Measurements from ENCODE around the gene NKX1-2.
A peak's percentile ranks its signal among the peaks of the same experiment; 100 is the strongest.
"Not testable (repeated sequence)": the region's sequence is repeated elsewhere in the genome, so short reads cannot be mapped to it uniquely, and the experiment has no call there.

Gene NKX1-2

DNA sequence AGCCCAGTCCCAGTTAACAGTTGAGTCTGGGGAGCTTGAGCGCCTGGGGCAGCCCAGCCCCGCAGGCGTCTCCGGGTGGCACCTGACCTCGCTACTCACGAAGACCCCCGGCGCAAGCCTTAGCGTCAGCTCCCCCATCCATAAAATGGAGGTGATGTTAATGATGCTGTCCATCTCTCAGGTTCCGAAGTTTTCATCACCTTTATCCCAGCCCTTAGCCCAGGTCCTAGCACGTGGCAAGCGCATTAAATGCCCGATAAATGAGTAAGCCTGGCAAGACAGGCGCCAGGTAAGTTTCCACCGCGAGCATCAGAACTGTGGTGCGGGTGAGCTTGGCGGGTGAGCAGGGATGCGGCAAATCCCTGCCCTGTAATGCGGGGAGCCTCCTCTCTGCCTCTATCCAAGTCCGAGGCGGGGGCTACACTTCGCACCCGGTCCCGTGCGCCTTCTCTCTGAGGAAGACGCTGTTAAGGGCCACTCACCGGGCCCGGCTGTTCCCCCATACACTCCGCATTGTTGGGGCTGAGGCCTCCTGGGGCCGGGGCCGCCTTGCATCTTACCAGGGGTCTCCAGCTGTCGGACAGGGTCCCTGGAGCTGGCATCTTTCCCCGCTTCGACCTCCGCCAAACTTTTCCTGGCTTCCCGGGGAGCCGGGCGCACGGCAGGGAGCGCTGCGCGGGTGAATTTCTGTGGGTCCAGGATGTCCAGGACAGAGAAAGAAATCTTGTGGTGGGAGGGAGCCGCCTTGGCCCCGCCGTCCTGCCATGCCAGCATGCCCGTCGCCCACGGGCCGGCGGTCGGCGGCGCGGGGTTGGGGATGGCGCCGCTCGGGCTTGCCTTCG, 444 bp downstream of the NKX1-2 start:
- no peak for DNase-seq (ENCODE audit: low read depth)

DNA sequence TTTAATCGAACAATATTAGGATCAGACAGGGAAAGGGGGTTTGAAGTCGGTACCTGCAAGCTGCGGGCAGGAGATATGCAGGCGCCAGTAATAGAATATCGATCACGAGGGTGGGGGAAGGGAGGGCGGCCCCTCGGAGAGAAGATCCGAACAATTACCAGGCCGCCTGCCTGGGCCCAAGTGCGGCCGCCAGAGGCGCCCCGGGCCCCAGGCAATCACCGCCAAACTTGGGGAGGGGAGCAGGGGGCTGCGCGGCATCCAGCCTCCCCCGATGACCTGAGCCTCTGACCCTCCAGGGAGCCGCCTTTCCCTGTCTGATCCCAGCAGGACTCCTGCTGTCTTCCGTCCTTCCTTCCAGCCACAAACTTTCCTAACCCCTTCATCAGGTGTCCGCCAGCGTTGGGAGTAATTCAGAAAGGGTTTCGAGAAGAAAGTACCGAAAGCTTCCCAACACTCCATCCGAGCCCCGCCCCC, 1.1 kb downstream of the NKX1-2 start:
- DNase-seq (ENCODE audit: low read depth), result no peak

DNA sequence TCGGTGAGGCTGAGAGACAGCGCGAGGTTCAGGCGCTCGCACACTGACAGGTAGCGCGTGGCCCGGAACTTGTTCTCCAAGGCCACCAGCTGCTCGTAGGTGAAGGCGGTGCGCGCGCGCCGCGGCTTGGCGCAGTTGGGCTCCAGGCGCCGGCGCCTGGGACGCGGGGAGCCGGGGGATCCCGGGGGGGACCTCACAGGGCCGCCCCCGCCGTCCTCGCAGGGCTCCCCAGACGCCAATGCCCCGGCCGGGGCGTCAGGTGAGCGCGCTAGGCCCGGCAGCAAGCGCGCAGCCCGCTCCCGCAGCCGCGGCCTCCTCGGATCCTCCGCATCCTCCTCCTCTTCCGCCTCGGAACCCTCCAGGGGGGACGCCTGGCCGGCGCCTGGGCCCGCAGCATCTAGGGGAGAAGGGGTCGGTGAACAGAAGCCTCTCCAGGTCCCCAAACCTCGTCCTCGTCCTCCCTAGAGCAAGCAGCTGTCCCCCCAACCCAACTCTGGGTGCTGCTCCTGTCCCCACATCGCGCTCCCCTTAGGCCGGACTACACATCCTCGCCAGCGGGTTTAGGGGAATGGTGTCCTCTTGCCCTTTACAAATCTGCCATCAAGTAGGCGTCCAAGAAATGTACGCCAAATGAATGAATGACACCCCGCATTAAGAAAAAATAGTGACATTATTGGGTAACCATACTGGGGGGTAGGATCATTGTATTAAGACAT, 1.9 kb downstream of the NKX1-2 start:
- DNase-seq (ENCODE audit: low read depth), result no peak

DNA sequence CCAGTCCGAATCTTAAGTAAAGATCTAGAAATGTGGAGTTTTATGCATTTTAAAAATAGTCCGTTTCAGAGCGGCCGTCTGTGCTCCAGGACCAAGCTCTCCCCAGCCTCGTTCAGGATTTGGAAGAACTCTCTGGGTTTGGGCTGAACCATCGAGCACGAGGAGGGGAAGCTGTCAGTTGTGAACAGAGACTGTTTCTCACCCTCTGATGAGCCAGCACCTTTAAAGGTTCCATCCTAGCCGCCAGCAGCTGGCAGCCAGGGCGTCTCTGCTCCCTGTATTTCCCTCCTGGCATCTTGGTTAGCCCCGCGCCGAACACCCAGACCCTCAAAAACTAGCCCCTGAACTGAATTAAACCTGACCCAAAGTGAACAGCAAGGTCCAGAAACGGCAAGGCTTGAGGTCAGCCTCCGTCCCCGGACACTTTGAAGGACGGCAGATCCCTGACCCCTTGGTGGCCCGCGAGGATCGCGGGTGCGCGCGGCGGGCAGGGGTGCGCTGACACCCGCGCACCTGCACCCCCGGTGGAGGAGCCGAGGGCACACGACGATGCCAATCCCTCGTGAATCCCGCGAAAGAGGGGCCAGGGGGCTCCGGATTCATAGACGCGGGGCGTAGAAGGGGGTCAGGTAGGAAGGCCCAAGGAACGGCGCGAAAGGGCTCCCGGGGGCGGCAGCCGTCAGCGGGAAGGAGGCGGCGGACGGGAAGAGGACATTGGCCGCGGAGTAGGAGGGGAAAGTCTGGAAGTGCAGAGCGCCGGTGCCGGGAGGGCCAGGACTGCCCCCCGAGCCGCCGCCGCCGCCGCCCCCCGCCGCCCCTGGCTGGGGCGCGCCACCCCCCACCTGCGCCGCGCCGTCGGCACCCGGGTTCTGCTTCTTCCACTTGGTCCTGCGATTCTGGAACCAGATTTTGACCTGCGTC, 2.7 kb downstream of the NKX1-2 start:
- no peak for DNase-seq (ENCODE audit: low read depth)

DNA sequence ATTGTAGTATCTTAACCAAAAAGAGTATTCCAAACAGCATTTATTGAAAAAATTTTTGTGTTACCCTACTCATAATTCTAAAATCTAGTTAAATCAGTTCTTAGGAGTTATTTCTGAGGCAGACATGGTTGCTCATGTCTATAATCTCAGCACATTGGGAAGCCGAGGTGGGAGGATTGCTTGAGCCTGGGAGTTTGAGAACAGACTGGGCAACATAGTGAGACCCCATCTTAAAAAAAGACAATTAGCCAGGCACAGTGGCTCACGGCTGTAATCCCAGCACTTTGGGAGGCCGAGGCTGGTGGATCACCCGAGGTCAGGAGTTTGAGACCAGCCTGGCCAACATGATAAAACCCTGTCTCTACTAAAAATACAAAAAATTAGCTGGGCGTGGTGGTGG, 8.1 kb downstream of the NKX1-2 start:
- DNase-seq (ENCODE audit: low read depth), result not testable (repeated sequence)

DNA sequence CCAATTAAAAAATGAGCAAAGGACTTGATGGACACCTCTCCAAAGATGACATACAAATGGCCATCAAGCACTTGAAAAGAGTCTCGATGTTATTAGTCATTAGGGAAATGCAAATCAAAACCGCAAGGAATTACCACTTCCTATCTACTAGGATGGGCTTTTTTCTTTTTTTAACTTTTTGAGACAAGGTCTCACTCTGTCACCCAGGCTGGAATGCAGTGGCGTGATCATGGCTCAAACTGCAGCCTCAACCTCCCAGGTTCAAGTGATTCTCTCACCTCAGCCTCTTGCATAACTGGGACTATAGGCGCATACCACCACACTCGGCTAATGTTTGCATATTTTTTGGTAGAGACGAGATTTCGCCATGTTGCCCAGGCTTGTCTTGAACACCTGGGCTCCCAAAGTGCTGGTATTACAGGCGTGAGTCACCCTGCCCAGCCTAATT, 13.6 kb downstream of the NKX1-2 start:
- DNase-seq (ENCODE audit: low read depth), result no peak

DNA sequence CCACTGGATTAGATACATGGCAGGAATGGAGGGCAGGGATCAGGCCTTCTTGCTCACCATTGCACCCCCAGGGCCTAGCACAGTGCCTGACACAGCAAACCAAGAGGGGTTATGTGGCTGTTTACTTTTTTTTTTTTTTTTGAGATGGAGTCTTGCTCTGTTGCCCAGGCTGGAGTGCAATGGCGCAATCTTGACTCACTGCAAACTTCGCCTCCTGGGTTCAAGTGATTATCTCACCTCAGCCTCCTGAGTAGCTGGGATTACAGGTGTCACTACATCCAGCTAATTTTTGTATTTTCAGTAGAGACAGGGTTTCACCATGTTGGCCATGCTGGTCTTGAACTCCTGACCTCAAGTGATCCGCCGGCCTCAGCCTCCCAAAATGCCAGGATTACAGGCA, 14.2 kb downstream of the NKX1-2 start:
- DNase-seq (ENCODE audit: low read depth), result not testable (repeated sequence)

DNA sequence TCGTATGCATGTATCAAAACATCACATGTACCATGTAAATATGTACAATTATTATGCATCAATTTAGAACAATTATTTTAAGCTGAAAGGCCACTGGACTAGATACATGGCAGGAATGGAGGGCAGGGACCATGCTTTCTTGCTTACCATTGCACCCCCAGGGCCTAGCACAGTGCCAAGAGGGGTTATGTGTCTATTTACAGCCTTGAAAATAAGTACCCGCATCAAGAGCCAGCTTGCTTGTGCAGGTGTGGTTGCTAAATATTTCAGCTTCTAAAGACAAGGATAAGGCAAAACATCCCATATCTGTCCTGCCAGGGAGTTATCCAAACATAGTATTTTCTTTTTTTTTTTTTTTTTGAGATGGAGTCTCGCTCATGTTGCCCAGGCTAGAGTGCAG, 16.4 kb downstream of the NKX1-2 start:
- no peak for DNase-seq (ENCODE audit: low read depth)

DNA sequence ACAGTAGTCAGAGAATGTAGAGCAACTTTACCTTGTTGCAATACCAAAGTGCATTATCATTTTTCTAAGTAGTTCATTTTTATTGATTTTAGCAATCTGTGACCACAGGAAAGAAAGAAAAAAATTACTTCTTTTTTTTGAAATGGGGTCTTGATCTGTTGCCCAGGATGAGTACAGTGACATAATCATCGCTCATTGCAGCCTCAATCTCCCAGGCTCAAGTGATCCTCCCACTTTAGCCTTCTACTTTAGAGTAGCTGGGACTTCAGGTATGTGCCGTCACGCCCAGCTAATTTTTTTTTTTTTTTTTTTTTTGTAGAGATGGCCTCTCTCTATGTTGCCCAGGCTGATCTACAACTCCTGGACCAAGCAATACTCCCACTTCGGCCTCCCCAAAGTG, 19.8 kb downstream of the NKX1-2 start:
- DNase-seq (ENCODE audit: low read depth), result no peak

DNA sequence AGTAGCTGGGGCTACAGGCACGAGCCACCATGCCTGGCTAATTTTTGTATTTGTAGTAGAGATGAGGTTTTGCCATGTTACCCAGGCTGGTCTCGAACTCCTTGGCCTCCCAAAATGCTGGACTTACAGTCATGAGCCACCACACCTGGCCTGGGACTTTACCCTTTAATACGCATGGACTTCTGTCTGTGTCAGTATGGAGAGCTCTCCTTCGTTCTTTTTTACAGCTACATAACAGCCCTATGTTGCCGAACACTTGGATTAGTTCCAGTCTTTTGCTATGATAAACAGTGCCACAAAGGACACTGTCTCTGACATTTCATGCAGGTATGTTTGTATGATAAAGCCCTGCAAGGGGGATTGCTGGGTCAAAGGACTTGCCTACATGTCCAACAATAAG, 20.3 kb downstream of the NKX1-2 start:
- DNase-seq (ENCODE audit: low read depth), result no peak

DNA sequence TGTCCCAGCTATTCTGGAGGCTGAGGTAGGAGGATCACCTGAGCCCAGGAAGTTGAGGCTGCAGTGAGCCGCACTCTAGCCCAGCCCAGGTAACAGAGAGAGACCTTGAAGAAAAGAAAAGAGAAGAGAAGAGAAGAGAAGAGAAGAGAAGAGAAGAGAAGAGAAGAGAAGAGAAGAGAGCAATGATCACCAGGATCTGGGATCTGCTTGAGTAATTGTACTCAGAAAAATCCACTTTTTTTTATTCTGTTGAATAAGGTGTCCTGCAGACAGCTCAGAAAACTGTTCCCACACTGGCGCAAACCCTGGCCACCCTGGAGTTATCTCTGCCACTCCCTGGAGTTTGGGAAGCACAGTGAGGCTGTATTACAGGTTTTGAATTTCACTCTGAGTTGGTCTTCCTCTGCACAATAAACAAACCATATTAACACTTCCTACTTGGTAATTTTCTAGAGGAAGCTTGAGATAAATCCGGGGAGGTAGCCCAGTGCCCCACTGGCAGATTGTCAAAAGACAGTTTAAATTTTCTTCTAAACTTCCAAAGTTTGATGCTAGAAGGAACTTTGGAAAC, 21.5 kb downstream of the NKX1-2 start:
- no peak for DNase-seq (ENCODE audit: low read depth)

DNA sequence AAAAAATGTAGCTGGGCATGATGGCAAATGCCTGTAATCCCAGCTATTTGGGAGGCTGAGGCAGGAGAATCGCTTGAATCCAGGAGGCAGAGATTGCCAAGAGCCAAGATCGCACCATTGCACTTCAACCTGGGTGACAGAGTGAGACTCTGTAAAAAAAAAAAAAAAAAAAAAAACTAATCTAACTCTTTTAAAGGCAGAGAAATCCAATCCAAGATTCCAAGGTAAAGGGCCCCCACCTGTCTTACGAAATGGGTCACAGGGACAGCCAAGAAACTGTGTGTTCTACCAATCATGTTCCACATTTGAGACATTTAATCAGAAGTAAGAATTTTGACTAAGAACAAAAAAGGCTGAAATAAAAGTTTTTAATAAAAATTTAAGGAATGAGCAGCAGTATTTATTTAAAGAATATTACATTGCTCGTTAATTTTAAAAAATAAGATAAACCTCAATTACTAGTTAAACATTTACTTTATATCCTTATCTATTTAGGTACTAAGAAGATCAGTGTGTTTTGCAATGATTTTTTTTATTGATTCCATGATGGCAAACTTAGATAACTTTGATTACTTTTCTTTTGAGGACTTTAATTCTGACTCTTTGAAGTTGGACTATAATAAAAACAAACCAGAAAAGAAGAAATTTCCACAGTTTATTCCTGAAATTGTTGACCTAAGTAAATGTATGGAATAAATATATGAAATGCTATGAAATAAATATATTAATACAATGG, 24.4 kb downstream of the NKX1-2 start:
- no peak for DNase-seq (ENCODE audit: low read depth)

DNA sequence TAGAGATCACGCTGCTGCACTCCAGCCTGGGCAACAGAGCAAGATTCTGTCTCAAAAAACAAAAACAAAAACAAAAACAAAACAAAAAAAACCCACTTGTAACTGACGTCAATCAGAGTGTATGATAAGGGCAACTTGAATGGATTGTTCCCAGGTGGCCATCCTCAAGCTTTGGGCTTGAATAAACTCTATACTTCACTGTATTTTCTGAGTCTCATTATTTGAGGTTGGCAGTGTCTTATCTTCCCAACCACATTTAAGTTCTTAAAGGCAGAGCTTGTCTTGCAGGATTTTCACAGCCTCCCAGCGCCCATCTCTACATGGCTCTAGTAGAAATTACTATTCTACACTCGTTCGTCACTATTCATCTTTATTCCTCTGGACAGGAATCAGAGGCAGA, 26.0 kb downstream of the NKX1-2 start:
- no peak for DNase-seq (ENCODE audit: low read depth)

DNA sequence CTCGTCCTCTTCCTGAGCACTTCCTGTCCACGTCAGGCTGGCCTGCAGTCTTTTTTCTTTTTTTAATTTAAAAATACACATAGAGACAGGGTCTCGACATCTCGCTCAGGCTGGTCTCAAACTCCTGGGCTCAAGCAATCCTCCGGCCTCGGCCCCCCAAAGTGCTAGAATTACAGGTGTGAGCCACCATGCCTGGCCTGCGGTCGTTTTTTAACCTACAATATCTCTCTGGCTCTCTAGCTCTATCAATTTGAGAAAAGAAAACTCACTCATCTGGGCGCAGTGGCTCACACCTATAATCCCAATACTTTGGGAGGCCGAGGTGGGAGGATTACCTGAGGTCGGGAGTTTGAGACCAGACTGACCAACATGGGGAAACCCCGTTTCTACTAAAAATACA, 27.1 kb downstream of the NKX1-2 start:
- DNase-seq (ENCODE audit: low read depth), result no peak

DNA sequence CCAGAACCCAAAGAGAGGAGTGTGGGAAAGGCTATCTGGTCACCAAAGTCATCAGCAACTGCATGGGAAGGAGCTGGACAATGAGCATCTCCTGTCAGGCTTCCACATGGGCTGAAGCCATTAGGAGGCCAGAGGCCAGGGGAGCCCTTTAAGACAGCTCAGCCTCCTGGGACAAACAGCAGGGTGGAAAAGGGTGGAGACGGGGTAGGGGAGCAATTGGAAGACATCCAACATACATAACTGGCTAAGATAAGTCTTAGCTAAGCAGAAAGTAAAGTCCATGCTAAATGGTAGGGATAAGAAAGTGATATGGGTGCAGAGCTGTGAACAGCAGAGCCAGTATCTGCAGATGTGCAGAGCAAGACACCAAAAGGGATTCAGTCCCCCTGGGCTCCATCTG, 29.6 kb downstream of the NKX1-2 start:
- no peak for DNase-seq (ENCODE audit: low read depth)

DNA sequence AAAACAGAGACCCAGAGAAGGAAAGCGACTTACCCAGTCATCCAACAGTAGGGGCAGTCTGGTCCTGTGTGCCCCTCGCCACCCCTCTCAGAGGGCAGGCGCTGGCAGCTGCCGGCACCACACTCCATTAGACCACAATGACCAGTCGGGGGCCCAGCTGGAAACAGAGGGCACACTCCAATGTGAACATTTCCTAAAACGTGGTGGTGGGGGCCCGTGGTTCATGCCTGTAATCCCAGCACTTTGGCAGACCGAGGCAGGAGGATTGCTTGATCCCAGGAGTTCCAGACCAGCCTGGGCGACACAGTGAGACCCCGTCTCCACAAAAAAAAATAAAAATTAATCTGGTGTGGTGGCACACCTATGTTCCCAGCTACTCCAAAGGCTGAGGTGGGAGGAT, 30.2 kb downstream of the NKX1-2 start:
- DNase-seq (ENCODE audit: low read depth), result no peak

DNA sequence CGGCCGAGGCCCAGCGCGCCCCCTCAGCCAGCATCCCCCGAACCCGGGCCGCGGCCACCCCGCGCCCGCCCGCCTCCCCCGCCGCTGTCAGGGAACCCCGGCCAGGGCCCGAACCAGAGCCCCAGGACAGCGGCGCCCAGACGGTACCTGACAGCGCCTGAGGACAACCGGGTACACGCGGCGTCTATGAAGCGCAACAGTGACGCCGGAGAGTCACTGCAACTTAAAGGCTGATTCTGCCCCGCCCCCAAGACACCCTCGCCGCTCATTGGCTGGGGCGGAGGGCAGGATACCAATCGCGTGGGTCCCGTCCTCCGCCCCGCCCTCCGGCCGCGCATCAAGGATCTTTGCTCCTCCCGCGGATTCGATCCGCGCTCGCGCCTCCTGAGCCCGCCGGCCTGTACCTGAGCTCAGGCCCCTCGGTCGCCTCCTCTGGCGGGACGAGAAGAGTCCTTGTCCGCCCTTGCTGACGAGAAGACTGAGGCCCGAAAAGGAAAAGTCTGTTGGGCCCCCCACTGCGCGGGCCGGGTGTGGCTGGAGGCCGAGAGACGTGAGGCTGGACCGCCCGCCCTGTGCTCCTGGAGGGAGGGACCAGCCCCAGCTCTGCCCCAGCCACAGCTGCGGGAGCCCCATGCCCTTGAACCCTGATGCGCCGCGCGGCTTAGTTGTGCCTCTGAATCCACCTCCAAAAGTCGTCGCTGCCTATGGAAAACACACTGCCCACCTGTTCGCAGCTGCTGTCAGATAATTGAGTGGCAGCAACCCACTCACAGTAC, 30.9 kb downstream of the NKX1-2 start, which contains the start of gene OAT:
Gene OAT (minus strand): TSS at position 198 of the 776 bp plus-strand sequence. CDS start 6,752 bp downstream, outside the sequence.
- peak; percentile 89 for DNase-seq (ENCODE audit: low read depth)

DNA sequence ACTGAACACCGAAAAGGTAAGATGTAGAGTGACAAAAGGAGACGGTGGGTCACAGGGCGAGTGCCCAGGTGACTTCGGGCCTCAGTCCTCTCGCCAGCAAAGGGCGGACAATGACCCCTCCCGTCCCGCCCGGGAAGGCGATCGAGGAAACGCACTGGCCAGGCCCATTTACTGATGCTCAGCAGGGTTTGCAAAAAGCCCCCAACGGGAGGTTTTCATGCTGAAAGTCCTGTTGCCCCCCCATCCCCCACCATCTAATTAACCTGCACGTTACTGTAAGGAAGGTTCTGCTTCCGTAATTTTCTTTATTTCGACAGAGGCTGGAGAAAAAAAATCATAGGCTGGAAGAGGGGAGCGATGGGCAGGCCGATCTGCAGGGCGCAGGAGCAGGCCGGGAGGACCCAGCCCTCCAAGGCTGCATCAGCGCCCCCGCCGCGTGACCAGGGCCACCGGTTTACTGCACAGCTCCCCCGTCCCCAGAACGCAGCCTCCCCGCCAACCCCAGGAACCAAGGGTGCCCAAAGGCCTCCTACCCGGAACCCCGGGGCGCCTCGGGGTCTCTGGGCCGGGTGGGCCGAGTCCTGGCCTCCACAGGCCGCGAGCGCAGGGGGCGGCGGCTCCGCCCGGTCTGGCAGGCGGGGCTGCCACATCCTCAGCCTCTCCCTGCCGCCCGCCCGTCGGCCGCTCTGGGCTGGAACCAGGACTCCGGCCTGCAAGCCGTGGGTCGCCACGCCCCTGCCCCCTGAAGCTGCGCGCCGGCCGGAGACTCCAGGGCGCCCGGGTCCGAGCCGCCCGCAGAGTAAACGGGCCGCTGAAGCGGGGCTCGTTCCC, 31.7 kb downstream of the NKX1-2 start:
- DNase-seq (ENCODE audit: low read depth), result peak; percentile 35

DNA sequence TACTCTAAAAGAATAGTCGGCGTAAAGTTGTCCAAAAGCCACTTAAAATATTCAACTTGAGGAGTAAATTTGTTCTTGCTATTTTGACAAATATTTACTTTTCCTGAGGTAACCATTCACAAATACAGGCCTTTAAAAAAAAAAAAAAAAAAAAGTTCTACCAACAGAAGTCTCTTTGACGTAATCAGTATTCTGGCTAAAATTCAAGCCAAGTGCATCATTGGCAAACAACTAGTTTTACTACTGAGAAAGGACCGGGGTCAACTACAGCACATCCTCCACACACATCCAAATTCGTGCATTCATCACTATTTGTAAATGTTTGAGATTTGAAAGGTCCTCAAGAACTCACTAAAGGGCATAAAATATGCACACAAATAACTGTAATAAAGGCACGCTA, 33.1 kb downstream of the NKX1-2 start:
- DNase-seq (ENCODE audit: low read depth), result peak; percentile 10
